ENCODE measurements around the gene NMNAT3.

- TF ChIP-seq CTCF (IDR thresholded peaks at IDR 0.05; ENCODE audit: low read depth, low read length, poor library complexity, severe bottlenecking) (no peak), EZH2phosphoT487 (IDR thresholded peaks at IDR 0.05; ENCODE audit: borderline replicate concordance, low read length) (no peak)
Observed at GRCh38 chr3:139558351-139559266, 119.2 kb downstream of the NMNAT3 start.
